Neural cell (in vitro differentiated cells): Measurements from ENCODE around the gene FAM83F.

Experiments
- TF ChIP-seq, protein P1 (sequence below): fragments of 450-650 bp; IDR thresholded peaks from 2 replicates; pipeline ENCODE4 v1.5.1; 2014; ENCODE audit warnings: antibody characterized with exemption, mild to moderate bottlenecking, moderate library complexity; ENCODE audit not compliant: poor library complexity, severe bottlenecking
- TF ChIP-seq, protein P2 (sequence below): IDR thresholded peaks from 2 replicates; pipeline ENCODE4 v1.6.1; 2012; ENCODE audit warnings: borderline replicate concordance

DNA sequence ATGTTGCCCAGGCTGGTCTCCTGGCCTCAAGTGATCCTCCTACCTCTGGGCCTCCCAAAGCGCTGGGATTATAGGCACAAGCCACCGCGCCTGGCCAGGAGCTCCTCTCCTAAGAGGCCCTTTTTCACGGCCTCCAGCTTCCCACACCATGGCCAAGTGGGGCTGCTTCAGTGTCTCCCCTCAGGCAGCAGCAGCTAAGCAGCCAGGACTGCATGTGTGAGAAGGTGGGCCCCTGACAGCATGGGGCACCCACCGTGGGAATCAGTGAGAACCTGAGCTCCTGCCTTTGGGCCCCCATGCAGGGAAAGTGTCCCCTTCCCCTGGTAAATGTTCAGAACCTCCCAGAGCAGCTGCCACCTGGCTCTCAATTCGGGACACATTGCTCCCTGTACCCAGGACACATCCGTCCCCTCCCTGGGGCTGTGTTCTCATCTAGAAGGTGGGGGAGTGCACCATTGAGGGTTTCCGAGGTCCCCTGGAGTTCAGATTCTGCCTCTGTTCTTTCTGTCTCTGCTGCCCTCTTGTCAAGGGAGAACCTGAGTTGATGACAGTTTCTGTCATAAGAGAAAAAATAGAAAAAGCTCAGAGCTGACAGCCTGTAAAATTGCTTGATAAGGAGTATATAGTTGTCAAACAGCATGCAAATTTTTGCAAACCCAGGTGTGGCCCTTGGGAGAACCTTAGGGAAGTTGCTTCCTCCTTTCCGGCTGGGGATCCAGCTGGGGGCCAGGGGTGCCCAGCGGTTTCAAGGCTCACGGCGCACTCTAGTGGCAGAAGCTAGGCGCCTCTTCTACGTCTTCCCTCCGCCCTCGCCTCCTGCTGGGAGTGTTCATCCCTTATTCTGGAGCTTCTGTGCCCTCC lies 29.7 kb downstream of the FAM83F start:
- TF ChIP-seq, protein P1, sequence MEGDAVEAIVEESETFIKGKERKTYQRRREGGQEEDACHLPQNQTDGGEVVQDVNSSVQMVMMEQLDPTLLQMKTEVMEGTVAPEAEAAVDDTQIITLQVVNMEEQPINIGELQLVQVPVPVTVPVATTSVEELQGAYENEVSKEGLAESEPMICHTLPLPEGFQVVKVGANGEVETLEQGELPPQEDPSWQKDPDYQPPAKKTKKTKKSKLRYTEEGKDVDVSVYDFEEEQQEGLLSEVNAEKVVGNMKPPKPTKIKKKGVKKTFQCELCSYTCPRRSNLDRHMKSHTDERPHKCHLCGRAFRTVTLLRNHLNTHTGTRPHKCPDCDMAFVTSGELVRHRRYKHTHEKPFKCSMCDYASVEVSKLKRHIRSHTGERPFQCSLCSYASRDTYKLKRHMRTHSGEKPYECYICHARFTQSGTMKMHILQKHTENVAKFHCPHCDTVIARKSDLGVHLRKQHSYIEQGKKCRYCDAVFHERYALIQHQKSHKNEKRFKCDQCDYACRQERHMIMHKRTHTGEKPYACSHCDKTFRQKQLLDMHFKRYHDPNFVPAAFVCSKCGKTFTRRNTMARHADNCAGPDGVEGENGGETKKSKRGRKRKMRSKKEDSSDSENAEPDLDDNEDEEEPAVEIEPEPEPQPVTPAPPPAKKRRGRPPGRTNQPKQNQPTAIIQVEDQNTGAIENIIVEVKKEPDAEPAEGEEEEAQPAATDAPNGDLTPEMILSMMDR: peak; percentile 97
- TF ChIP-seq, protein P2, sequence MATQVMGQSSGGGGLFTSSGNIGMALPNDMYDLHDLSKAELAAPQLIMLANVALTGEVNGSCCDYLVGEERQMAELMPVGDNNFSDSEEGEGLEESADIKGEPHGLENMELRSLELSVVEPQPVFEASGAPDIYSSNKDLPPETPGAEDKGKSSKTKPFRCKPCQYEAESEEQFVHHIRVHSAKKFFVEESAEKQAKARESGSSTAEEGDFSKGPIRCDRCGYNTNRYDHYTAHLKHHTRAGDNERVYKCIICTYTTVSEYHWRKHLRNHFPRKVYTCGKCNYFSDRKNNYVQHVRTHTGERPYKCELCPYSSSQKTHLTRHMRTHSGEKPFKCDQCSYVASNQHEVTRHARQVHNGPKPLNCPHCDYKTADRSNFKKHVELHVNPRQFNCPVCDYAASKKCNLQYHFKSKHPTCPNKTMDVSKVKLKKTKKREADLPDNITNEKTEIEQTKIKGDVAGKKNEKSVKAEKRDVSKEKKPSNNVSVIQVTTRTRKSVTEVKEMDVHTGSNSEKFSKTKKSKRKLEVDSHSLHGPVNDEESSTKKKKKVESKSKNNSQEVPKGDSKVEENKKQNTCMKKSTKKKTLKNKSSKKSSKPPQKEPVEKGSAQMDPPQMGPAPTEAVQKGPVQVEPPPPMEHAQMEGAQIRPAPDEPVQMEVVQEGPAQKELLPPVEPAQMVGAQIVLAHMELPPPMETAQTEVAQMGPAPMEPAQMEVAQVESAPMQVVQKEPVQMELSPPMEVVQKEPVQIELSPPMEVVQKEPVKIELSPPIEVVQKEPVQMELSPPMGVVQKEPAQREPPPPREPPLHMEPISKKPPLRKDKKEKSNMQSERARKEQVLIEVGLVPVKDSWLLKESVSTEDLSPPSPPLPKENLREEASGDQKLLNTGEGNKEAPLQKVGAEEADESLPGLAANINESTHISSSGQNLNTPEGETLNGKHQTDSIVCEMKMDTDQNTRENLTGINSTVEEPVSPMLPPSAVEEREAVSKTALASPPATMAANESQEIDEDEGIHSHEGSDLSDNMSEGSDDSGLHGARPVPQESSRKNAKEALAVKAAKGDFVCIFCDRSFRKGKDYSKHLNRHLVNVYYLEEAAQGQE: no peak
